Vagina (tissue), 2 donors: Measurements from ENCODE around the gene CAPN14.

Experiments
- POLR2A ChIP-seq, 2 donors: fragments of 450-650 bp; IDR thresholded peaks; one replicate each; pipeline ENCODE4 v1.6.1; 2017; ENCODE audit warnings: antibody characterized with exemption in 2 of 2, mild to moderate bottlenecking in 2 of 2, moderate library complexity in 2 of 2
- POLR2AphosphoS5 ChIP-seq, 2 donors: sonication (generic); formaldehyde crosslinking; IDR thresholded peaks; one replicate each; pipeline ENCODE4 v1.9.0; 2017; ENCODE audit warnings: antibody characterized with exemption in 2 of 2, mild to moderate bottlenecking in 2 of 2, low read depth in 1 of 2; ENCODE audit not compliant: insufficient read depth in 1 of 2
- TF ChIP-seq, protein P1 (sequence below), 3 experiments: fragments of 450-650 bp in 2 of 3; fragments of 200-600 bp in 1 of 3; sonication (generic) in 1 of 3; IDR thresholded peaks; one replicate each; pipeline ENCODE4 v1.5.1; 2017 to 2019; ENCODE audit warnings: antibody characterized with exemption in 3 of 3, mild to moderate bottlenecking in 2 of 3, moderate library complexity in 2 of 3

GRCh38 chr2:31240381-31241365, 23.4 kb upstream of the CAPN14 start:
- TF ChIP-seq, protein P1, sequence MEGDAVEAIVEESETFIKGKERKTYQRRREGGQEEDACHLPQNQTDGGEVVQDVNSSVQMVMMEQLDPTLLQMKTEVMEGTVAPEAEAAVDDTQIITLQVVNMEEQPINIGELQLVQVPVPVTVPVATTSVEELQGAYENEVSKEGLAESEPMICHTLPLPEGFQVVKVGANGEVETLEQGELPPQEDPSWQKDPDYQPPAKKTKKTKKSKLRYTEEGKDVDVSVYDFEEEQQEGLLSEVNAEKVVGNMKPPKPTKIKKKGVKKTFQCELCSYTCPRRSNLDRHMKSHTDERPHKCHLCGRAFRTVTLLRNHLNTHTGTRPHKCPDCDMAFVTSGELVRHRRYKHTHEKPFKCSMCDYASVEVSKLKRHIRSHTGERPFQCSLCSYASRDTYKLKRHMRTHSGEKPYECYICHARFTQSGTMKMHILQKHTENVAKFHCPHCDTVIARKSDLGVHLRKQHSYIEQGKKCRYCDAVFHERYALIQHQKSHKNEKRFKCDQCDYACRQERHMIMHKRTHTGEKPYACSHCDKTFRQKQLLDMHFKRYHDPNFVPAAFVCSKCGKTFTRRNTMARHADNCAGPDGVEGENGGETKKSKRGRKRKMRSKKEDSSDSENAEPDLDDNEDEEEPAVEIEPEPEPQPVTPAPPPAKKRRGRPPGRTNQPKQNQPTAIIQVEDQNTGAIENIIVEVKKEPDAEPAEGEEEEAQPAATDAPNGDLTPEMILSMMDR (IDR thresholded peaks at IDR 0.05): no peak
- TF ChIP-seq POLR2AphosphoS5 (IDR thresholded peaks at IDR 0.05; ENCODE audit: insufficient read depth in 1 of 2, low read depth in 1 of 2): no peak
- no peak for TF ChIP-seq POLR2A (IDR thresholded peaks at IDR 0.05)
